NCI-H524 (cell line): ENCODE measurements around the gene RERE.
"Not testable (repeated sequence)": the region's sequence is repeated elsewhere in the genome, so short reads cannot be mapped to it uniquely, and the experiment has no call there.

Experiments used
- DNase-seq, 2 experiments: peaks; one replicate each; lab custom pipeline; 2025; lab: John Stamatoyannopoulos, UW

Gene RERE

GRCh38 chr1:8381618-8382017 lies 435.8 kb downstream of the RERE start:
- DNase-seq: no peak

- not testable (repeated sequence) for DNase-seq
These were observed 437.1 kb downstream of the RERE start for GRCh38 chr1:8380310-8380709.

GRCh38 chr1:8379513-8380186 lies 437.8 kb downstream of the RERE start:
- DNase-seq: no peak

- DNase-seq: no peak
These were observed 438.4 kb downstream of the RERE start for GRCh38 chr1:8378981-8379470.

GRCh38 chr1:8378178-8378577 lies 439.3 kb downstream of the RERE start:
- no peak for DNase-seq

- DNase-seq: no peak
These were observed 440.0 kb downstream of the RERE start for GRCh38 chr1:8377271-8377981.

- DNase-seq: no peak
These were observed 441.0 kb downstream of the RERE start for GRCh38 chr1:8376358-8376840.

- DNase-seq: peak in 1 of 2 experiments; percentile 19
These were observed 442.6 kb downstream of the RERE start for GRCh38 chr1:8374812-8375211.

- peak in 1 of 2 experiments; percentile 15 for DNase-seq
These were observed 443.1 kb downstream of the RERE start for GRCh38 chr1:8374356-8374755.

GRCh38 chr1:8373581-8374241 lies 443.7 kb downstream of the RERE start:
- DNase-seq: peak; percentile 67 to 82

- DNase-seq: no peak
These were observed 444.3 kb downstream of the RERE start for GRCh38 chr1:8373125-8373524.

- DNase-seq: no peak
These were observed 446.0 kb downstream of the RERE start for GRCh38 chr1:8371372-8371991.

GRCh38 chr1:8370905-8371315 lies 446.5 kb downstream of the RERE start:
- DNase-seq: no peak

- no peak for DNase-seq
These were observed 447.2 kb downstream of the RERE start for GRCh38 chr1:8370046-8370881.

GRCh38 chr1:8368956-8369639 lies 448.3 kb downstream of the RERE start:
- no peak for DNase-seq

GRCh38 chr1:8367571-8368194 lies 449.8 kb downstream of the RERE start:
- DNase-seq: no peak

GRCh38 chr1:8365661-8366362 lies 451.6 kb downstream of the RERE start:
- no peak for DNase-seq

- no peak for DNase-seq
These were observed 452.7 kb downstream of the RERE start for GRCh38 chr1:8364528-8365442.
